HepG2 (cell line): Measurements from ENCODE around the gene FHDC1. TPM values are rescaled to one million over a fixed set of nuclear protein-coding genes. Genes with fewer than 3 reads are reported as not detected.

Experiments
- ATAC-seq: fragments of 200-7000 bp; cut with Tn5 transposase; 3 replicates; pipeline ENCODE4 v1.9.1; 2020; ENCODE audit warnings: mild to moderate bottlenecking, moderate library complexity
- BruUV-seq: library from RNA; stranded (reverse); fragments of 400-500 nt; replicated peaks from 2 replicates; lab custom pipeline; 2021; lab: Mats Ljungman, UMichigan
- CTCF ChIA-PET: fragments of 300-600 bp; formaldehyde crosslinking; extraction: SDS; loops from one replicate; lab custom pipeline; 2021; ENCODE audit warnings: low total read pairs, inconsistent platforms, low intra/inter-chr PET ratio; lab: Yijun Ruan, JAX
- POLR2A ChIA-PET: fragments of 350-600 bp; sonication (Branson Sonifier 250); formaldehyde crosslinking; loops from one replicate; lab custom pipeline; 2020; ENCODE audit warnings: antibody characterized with exemption, inconsistent platforms; lab: Yijun Ruan, JAX
- DNase-seq: peaks from one replicate; pipeline ENCODE4 v3.0.0-alpha.2; 2015; ENCODE audit warnings: low spot score
- FAIRE-seq: peaks from 3 replicates; lab custom pipeline; 2011; peaks lifted over from hg19 to GRCh38; lab: Jason Lieb, UNC
- H2AFZ ChIP-seq: one replicate; pipeline ENCODE4 v1.6.1; 2011; ENCODE audit warnings: low read length, inconsistent platforms
- H3K27ac ChIP-seq: fragments of 300-600 bp; 3 replicates; pipeline ENCODE4 v1.8.0; 2011; ENCODE audit warnings: mixed run types, mild to moderate bottlenecking, mixed read lengths, low read length, inconsistent platforms; ENCODE audit not compliant: insufficient read depth; ENCODE audit errors: extremely low read length
- H3K27me3 ChIP-seq, 2 experiments: fragments of 200-600 bp in 1 of 2; 2 replicates in 1 of 2; 3 replicates in 1 of 2; pipeline versions ENCODE4 v1.6.0 to v1.8.0; 2011; ENCODE audit warnings: low read length in 2 of 2, mild to moderate bottlenecking in 2 of 2, moderate library complexity in 2 of 2, inconsistent platforms in 1 of 2; ENCODE audit not compliant: insufficient read depth in 2 of 2, control insufficient read depth in 1 of 2
- H3K36me3 ChIP-seq, 2 experiments: fragments of 200-600 bp in 1 of 2; replicated peaks in 1 of 2; 2 replicates in 1 of 2; 3 replicates in 1 of 2; pipeline versions ENCODE4 v1.5.1 to v1.8.0; 2011; ENCODE audit warnings: low read length in 2 of 2, inconsistent platforms in 1 of 2; ENCODE audit not compliant: insufficient read depth in 2 of 2, control insufficient read depth in 1 of 2
- H3K4me1 ChIP-seq: 2 replicates; pipeline ENCODE4 v1.5.1; 2012; ENCODE audit warnings: low read length, inconsistent platforms; ENCODE audit not compliant: insufficient read depth
- H3K4me2 ChIP-seq: 2 replicates; pipeline ENCODE4 v1.6.0; 2011; ENCODE audit warnings: low read depth, low read length, inconsistent platforms
- H3K4me3 ChIP-seq, 3 experiments: fragments of 200-600 bp in 1 of 3; sonication (generic), shearing (Covaris generic) in 1 of 3; replicated peaks in 1 of 3; 2 replicates each; pipeline ENCODE4 v1.5.1; 2011 to 2016; ENCODE audit warnings: low read length in 3 of 3, inconsistent platforms in 2 of 3, low read depth in 2 of 3, mild to moderate bottlenecking in 2 of 3, control low read depth in 1 of 3, mixed read lengths in 1 of 3; ENCODE audit not compliant: insufficient read depth in 1 of 3
- H3K79me2 ChIP-seq: one replicate; pipeline ENCODE4 v1.6.1; 2011; ENCODE audit warnings: low read length, inconsistent platforms; ENCODE audit not compliant: insufficient read depth
- H3K9ac ChIP-seq: 2 replicates; pipeline ENCODE4 v1.6.0; 2011; ENCODE audit warnings: mild to moderate bottlenecking, low read depth, low read length, inconsistent platforms; ENCODE audit not compliant: insufficient read depth
- H3K9me3 ChIP-seq: 2 replicates; pipeline ENCODE4 v1.5.1; 2012; ENCODE audit warnings: mild to moderate bottlenecking, low read length
- H4K20me1 ChIP-seq: 2 replicates; pipeline ENCODE4 v1.6.0; 2011; ENCODE audit warnings: inconsistent platforms, mild to moderate bottlenecking, low read length, moderate library complexity; ENCODE audit not compliant: insufficient read depth
- FOXC1 ChIP-seq: sonication (generic); formaldehyde crosslinking; IDR thresholded peaks from 2 replicates; pipeline ENCODE4 v1.8.0; 2022; ENCODE audit warnings: mild to moderate bottlenecking, missing genetic modification reagents, borderline replicate concordance
- HOXA5 ChIP-seq: sonication (generic); formaldehyde crosslinking; IDR thresholded peaks from 2 replicates; pipeline ENCODE4 v1.4.0; 2020; ENCODE audit warnings: missing genetic modification reagents
- NFE2L2 ChIP-seq: fragments of 150-350 bp; IDR thresholded peaks from 2 replicates; pipeline ENCODE4 v1.6.1; 2014; ENCODE audit warnings: low read length
- ONECUT2 ChIP-seq: sonication (generic); formaldehyde crosslinking; IDR thresholded peaks from 2 replicates; pipeline ENCODE4 v1.4.0; 2020; ENCODE audit warnings: missing genetic modification reagents
- SNAI1 ChIP-seq: sonication (generic); formaldehyde crosslinking; IDR thresholded peaks from 2 replicates; pipeline ENCODE4 v1.5.0; 2020; ENCODE audit warnings: mild to moderate bottlenecking, missing genetic modification reagents, borderline replicate concordance
- ZKSCAN1 ChIP-seq: fragments of 150-350 bp; IDR thresholded peaks from 2 replicates; pipeline ENCODE4 v1.6.1; 2014; ENCODE audit warnings: low read length
- ZNF337 ChIP-seq: sonication (generic); formaldehyde crosslinking; IDR thresholded peaks from 2 replicates; pipeline ENCODE4 v1.5.1; 2020; ENCODE audit warnings: missing genetic modification reagents, low read depth, mild to moderate bottlenecking, borderline replicate concordance
- ZNF383 ChIP-seq: sonication (generic); formaldehyde crosslinking; IDR thresholded peaks from 2 replicates; pipeline ENCODE4 v1.4.0; 2020; ENCODE audit warnings: missing genetic modification reagents, mild to moderate bottlenecking, borderline replicate concordance
- ZNF746 ChIP-seq: sonication (generic); formaldehyde crosslinking; IDR thresholded peaks from 2 replicates; pipeline ENCODE4 v1.8.0; 2022; ENCODE audit warnings: mild to moderate bottlenecking, missing genetic modification reagents
- ZSCAN31 ChIP-seq: sonication (generic); formaldehyde crosslinking; IDR thresholded peaks from 2 replicates; pipeline ENCODE4 v1.5.0; 2020; ENCODE audit warnings: low read depth, mild to moderate bottlenecking, missing genetic modification reagents
- WGBS: methylation state at CpG from one replicate; pipeline ENCODE4 v1.1.6; 2017; ENCODE audit warnings: low lambda C conversion rate; 5-methylcytosine and 5-hydroxymethylcytosine counted together
- in situ Hi-C: cut with HindIII; loops from 2 replicates; pipeline ENCODE4 v1.10.0; 2017; ENCODE audit warnings: low pct_unique_long_range_greater_than_20kb; ENCODE audit not compliant: extremely low pct_ligation_motif_present
- intact Hi-C: fragments of 100-400 bp; cut with micrococcal nuclease; formaldehyde crosslinking; loops from one replicate; pipeline ENCODE4 v1.10.0; 2022; ENCODE audit not compliant: unreplicated experiment
- polyA plus RNA-seq, 8 experiments: library from polyadenylated mRNA; depleted of rRNA in 3 of 8; stranded (reverse) in 7 of 8; unstranded in 1 of 8; fragments of >200 nt; fragmentation: Illumina TruSeq in 4 of 8; extraction: Trizol in 4 of 8; gene quantifications; 2 replicates each; pipeline versions ENCODE4 v1.2.1 to v1.2.3, GENCODE V29; 2011 to 2016; ENCODE audit warnings: low read depth in 4 of 8, missing spikeins in 1 of 8, mixed read lengths in 1 of 8; ENCODE audit not compliant: insufficient read depth in 1 of 8
- total RNA-seq, 5 experiments: library from RNA; depleted of rRNA; stranded (reverse); fragments of >200 nt; fragmentation: Illumina TruSeq; extraction: Trizol; gene quantifications; 2 replicates each; pipeline ENCODE4 v1.2.3, GENCODE V29; 2016; ENCODE audit warnings: low read depth in 1 of 5

The FHDC1 gene
- total and polyA plus RNA-seq, 2 of the 13 experiments (the other 11 are each of a cell fraction or from before 2014, with no cell fraction given), result 0.07 to 0.15 TPM

DNA sequence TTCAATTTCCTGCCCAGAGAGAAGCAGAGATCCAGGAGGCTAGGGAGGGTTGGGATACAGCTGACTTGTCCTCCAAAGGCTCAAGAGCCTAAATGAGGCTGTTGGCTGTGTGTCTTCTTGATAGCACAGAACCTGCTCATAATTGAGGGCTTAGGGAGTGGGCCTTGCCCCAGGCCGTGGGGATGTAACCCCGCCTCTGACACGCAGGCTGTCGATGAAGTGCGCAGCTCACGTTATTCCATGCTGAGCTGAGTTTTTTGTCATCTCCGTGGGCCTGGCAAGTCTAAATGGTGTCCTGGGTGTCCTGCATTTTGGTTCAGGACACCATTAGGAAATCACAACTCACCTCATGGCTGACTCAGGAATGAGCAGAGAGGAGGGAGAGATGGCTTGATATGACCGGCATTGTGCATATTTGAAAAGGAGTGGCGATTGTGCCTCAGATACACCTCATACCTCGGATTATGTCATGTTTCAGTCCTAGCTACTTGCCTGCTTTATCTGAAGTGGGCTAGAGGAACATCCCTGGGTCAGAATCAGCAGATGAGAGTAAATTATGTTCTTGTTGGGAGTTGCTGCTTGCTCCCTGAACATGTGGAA lies 43.7 kb downstream of the FHDC1 start:
- no peak overlapping the region for H3K4me2 ChIP-seq
- H3K36me3 ChIP-seq, result no peaks in the 10 kb centered on the region
- H3K4me1 ChIP-seq, result no peaks in the 10 kb centered on the region
- no peak overlapping the region for H3K27ac ChIP-seq
- DNase-seq (no peak), FAIRE-seq (no peak), ATAC-seq (no peak)
- no TSS peak for BruUV-seq
- in situ Hi-C loops, result no loop called here
- POLR2A ChIA-PET, result no interaction called here
- no peak overlapping the region for H3K4me3 ChIP-seq
- WGBS, result 69% methylated on average over 10 of the region's 10 CpGs
- H3K9ac ChIP-seq, result no peak overlapping the region
- H4K20me1 ChIP-seq, result no peaks in the 10 kb centered on the region
- H3K27me3 ChIP-seq, result peaks cover 0 to 35% of the 10 kb centered on the region in 2 experiments; a peak in 4 of 5 replicates
- no peaks in the 10 kb centered on the region for H3K79me2 ChIP-seq
- CTCF ChIA-PET, result no interaction called here
- intact Hi-C loops, result no loop called here
- TF ChIP-seq ZKSCAN1 (no peak), ZNF337 (CRISPR knock-in tag) (no peak), FOXC1 (CRISPR knock-in tag) (no peak), HOXA5 (no peak), ZNF383 (CRISPR knock-in tag) (no peak), ONECUT2 (CRISPR knock-in tag) (no peak), ZNF746 (CRISPR knock-in tag) (no peak), SNAI1 (no peak)
- TF ChIP-seq, all 625 proteins: peak for 0
- Histone ChIP-seq H3K9me3 (no peaks in the 10 kb centered on the region), H2AFZ (no peak overlapping the region)

DNA sequence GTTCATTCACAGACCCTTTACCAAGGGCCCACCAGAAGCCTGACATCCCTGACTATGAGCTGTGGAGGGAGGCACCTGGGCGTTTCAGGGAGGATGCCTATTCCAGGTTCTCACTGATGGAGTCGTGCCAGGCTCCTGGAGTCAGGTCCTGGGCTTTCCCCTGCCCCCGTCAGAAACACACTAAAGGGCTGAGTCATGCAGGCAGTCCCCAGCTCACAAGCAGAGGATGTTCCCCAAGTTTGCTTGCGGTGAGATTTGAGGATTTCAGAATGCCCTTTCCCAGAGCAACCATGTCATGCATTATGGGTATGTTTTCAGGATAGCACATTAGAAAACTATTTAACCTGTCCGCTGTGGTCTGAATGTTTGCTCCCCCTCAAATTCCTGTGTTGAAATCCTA lies 45.2 kb downstream of the FHDC1 start:
- no peak for ATAC-seq
- BruUV-seq, result no TSS peak
- TF ChIP-seq NFE2L2 (peak; percentile 6; the same call in 1 of the 2 replicates), ZSCAN31 (CRISPR knock-in tag) (no peak)
- TF ChIP-seq, all 625 proteins: peak for 1
- H4K20me1 ChIP-seq, result no peaks in the 10 kb centered on the region
- CTCF ChIA-PET, result no interaction called here
- H3K9me3 ChIP-seq, result no peaks in the 10 kb centered on the region
- H3K4me1 ChIP-seq, result no peaks in the 10 kb centered on the region
- H3K27ac ChIP-seq, result no peak overlapping the region
- FAIRE-seq, result no peak
- H3K79me2 ChIP-seq, result no peaks in the 10 kb centered on the region
- H3K4me2 ChIP-seq, result no peak overlapping the region
- intact Hi-C loops, result no loop called here
- H2AFZ ChIP-seq, result no peak overlapping the region
- H3K36me3 ChIP-seq, result no peaks in the 10 kb centered on the region
- no peak overlapping the region for H3K9ac ChIP-seq
- DNase-seq, result no peak
- H3K4me3 ChIP-seq, result no peak overlapping the region
- peaks cover 0 to 35% of the 10 kb centered on the region in 2 experiments; a peak in 4 of 5 replicates for H3K27me3 ChIP-seq
- POLR2A ChIA-PET, result no interaction called here
- 12% methylated on average over 3 of the region's 5 CpGs for WGBS
- in situ Hi-C loops, result no loop called here
